Transverse colon (tissue), 4 donors: ENCODE results near the gene PDLIM7.

Experiments
- CTCF ChIP-seq, 5 experiments: fragments of 200-600 bp in 3 of 5; fragments of 450-650 bp in 2 of 5; sonication (generic) in 3 of 5; IDR thresholded peaks; 1 replicate in 2 of 5; 2 replicates in 3 of 5; pipeline ENCODE4 v1.5.1; 2016 to 2017; ENCODE audit warnings: antibody characterized with exemption in 5 of 5, inconsistent platforms in 3 of 5, mild to moderate bottlenecking in 2 of 5, moderate library complexity in 1 of 5
- POLR2A ChIP-seq: fragments of 450-650 bp; IDR thresholded peaks from one replicate; pipeline ENCODE4 v1.6.1; 2016; ENCODE audit warnings: antibody characterized with exemption, mild to moderate bottlenecking, moderate library complexity
- POLR2AphosphoS5 ChIP-seq, 3 donors: sonication (generic); formaldehyde crosslinking; IDR thresholded peaks; one replicate each; pipeline ENCODE4 v1.6.1; 2016; ENCODE audit warnings: antibody characterized with exemption in 3 of 3

DNA sequence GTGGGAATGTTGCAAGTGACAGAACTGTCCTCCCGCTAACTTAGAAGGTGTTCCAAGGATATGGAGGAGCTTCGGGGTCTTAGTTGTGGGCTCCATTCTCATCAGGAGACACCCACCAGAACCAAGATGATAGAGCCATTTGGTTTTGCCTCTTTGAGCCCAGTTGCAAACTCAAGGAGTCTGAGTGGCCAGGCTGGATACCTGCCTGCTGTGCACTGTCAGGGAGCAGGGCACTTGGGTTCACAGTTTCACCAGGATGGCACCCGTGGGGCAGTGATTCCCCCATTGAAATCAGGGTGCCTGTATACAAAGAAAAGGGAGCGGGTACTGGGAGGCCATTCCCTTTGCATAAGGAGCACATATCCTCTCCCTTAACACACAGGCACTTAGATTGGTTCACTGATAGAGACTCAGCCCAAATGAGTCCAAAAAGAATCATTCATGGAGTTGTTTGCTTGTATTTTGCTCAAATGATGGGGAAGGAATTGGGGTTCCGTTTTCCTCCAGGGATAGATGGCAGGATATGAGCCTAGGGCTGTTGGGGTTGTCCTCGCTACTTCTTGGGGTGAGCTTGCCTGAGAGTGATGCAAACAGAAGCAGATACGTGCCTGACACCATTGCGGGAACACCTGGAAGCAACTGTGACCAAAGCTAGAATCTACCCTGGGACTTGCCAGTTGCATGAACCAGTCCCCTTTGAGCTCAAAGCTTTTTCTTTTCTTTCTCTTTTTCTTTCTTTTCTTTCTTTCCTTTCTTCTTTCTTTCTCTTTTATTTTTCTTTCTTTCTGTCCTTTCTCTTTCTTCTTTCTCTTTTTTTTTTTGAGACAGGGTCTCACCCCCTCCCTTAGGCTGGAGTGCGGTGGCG, 52.1 kb downstream of the PDLIM7 start:
- no peak for TF ChIP-seq CTCF (IDR thresholded peaks at IDR 0.05)
- TF ChIP-seq POLR2A, result no peak
- TF ChIP-seq POLR2AphosphoS5 (IDR thresholded peaks at IDR 0.05), result no peak
